ENCODE measurements around the gene MEPCE.
A peak's percentile ranks its signal among the peaks of the same experiment; 100 is the strongest.

The MEPCE gene

GRCh38 chr7:100397315-100398081, 32.1 kb upstream of the MEPCE start:
- peak overlapping the region; percentile 28 for H3K4me3 Mint-ChIP-seq
- DNase-seq (ENCODE audit: low spot score in 2 of 2) (no peak), ATAC-seq (no peak)
- H3K9me3 Mint-ChIP-seq = no peaks in the 10 kb centered on the region
- H3K4me1 Mint-ChIP-seq = peaks cover 22% of the 10 kb centered on the region
- H3K27ac Mint-ChIP-seq = peak overlapping the region; percentile 80
- peaks cover 11% of the 10 kb centered on the region for H3K36me3 Mint-ChIP-seq

GRCh38 chr7:100398239-100398638, 31.4 kb upstream of the MEPCE start:
- H3K4me1 Mint-ChIP-seq = peaks cover 22% of the 10 kb centered on the region
- H3K27ac Mint-ChIP-seq = peak overlapping the region; percentile 74
- no peak for DNase-seq (ENCODE audit: low spot score in 2 of 2)
- H3K4me3 Mint-ChIP-seq = no peak overlapping the region
- H3K36me3 Mint-ChIP-seq = peaks cover 11% of the 10 kb centered on the region
- H3K9me3 Mint-ChIP-seq = no peaks in the 10 kb centered on the region
- ATAC-seq = no peak

- peaks cover 11% of the 10 kb centered on the region for H3K36me3 Mint-ChIP-seq
- H3K27ac Mint-ChIP-seq = no peak overlapping the region
- H3K4me3 Mint-ChIP-seq = no peak overlapping the region
- ATAC-seq (no peak), DNase-seq (ENCODE audit: low spot score in 2 of 2) (no peak)
- peaks cover 22% of the 10 kb centered on the region for H3K4me1 Mint-ChIP-seq
- no peaks in the 10 kb centered on the region for H3K9me3 Mint-ChIP-seq
These were observed 29.6 kb upstream of the MEPCE start for GRCh38 chr7:100400041-100400440.

GRCh38 chr7:100400656-100401055, 29.0 kb upstream of the MEPCE start:
- Mint-ChIP-seq H3K4me1 (peaks cover 22% of the 10 kb centered on the region), H3K27ac (no peak overlapping the region), H3K4me3 (no peak overlapping the region), H3K36me3 (peaks cover 11% of the 10 kb centered on the region), H3K9me3 (no peaks in the 10 kb centered on the region)
- no peak for DNase-seq (ENCODE audit: low spot score in 2 of 2)
- no peak for ATAC-seq

GRCh38 chr7:100401811-100402210, 27.8 kb upstream of the MEPCE start:
- DNase-seq (ENCODE audit: low spot score in 2 of 2) (no peak), ATAC-seq (no peak)
- H3K4me3 Mint-ChIP-seq = no peak overlapping the region
- no peak overlapping the region for H3K27ac Mint-ChIP-seq
- peaks cover 17% of the 10 kb centered on the region for H3K4me1 Mint-ChIP-seq
- no peaks in the 10 kb centered on the region for H3K9me3 Mint-ChIP-seq
- peaks cover 6% of the 10 kb centered on the region for H3K36me3 Mint-ChIP-seq

- Mint-ChIP-seq H3K27ac (no peak overlapping the region), H3K4me1 (peaks cover 13% of the 10 kb centered on the region), H3K36me3 (peaks cover 6% of the 10 kb centered on the region), H3K9me3 (no peaks in the 10 kb centered on the region), H3K4me3 (no peak overlapping the region)
- DNase-seq (ENCODE audit: low spot score in 2 of 2) (no peak), ATAC-seq (no peak)
These were observed 27.4 kb upstream of the MEPCE start for GRCh38 chr7:100402241-100402640.

- no peak overlapping the region for H3K4me3 Mint-ChIP-seq
- ATAC-seq (no peak), DNase-seq (ENCODE audit: low spot score in 2 of 2) (no peak)
- H3K4me1 Mint-ChIP-seq = no peaks in the 10 kb centered on the region
- no peaks in the 10 kb centered on the region for H3K36me3 Mint-ChIP-seq
- H3K27ac Mint-ChIP-seq = no peak overlapping the region
- no peaks in the 10 kb centered on the region for H3K9me3 Mint-ChIP-seq
These were observed 22.9 kb upstream of the MEPCE start for GRCh38 chr7:100406767-100407166.

- Mint-ChIP-seq H3K36me3 (no peaks in the 10 kb centered on the region), H3K4me1 (no peaks in the 10 kb centered on the region), H3K9me3 (no peaks in the 10 kb centered on the region), H3K4me3 (no peak overlapping the region), H3K27ac (no peak overlapping the region)
- DNase-seq (ENCODE audit: low spot score in 2 of 2) (peak in 1 of 2 donors; percentile 22), ATAC-seq (peak; percentile 89)
These were observed 22.1 kb upstream of the MEPCE start for GRCh38 chr7:100407285-100408180.

- no peak for ATAC-seq
- Mint-ChIP-seq H3K27ac (no peak overlapping the region), H3K36me3 (no peaks in the 10 kb centered on the region), H3K9me3 (no peaks in the 10 kb centered on the region), H3K4me3 (no peak overlapping the region), H3K4me1 (peaks cover 7% of the 10 kb centered on the region)
- no peak for DNase-seq (ENCODE audit: low spot score in 2 of 2)
These were observed 18.5 kb upstream of the MEPCE start for GRCh38 chr7:100411101-100411500.

GRCh38 chr7:100413346-100413745, 16.3 kb upstream of the MEPCE start:
- Mint-ChIP-seq H3K36me3 (no peaks in the 10 kb centered on the region), H3K4me3 (no peak overlapping the region), H3K27ac (peak overlapping the region; percentile 0), H3K9me3 (no peaks in the 10 kb centered on the region), H3K4me1 (peaks cover 7% of the 10 kb centered on the region)
- ATAC-seq = no peak
- DNase-seq (ENCODE audit: low spot score in 2 of 2) = no peak

- H3K9me3 Mint-ChIP-seq = no peaks in the 10 kb centered on the region
- H3K4me3 Mint-ChIP-seq = no peak overlapping the region
- peaks cover 7% of the 10 kb centered on the region for H3K4me1 Mint-ChIP-seq
- ATAC-seq (no peak), DNase-seq (ENCODE audit: low spot score in 2 of 2) (no peak)
- no peaks in the 10 kb centered on the region for H3K36me3 Mint-ChIP-seq
- no peak overlapping the region for H3K27ac Mint-ChIP-seq
These were observed 15.7 kb upstream of the MEPCE start for GRCh38 chr7:100413889-100414288.

- Mint-ChIP-seq H3K4me1 (peaks cover 7% of the 10 kb centered on the region), H3K27ac (no peak overlapping the region), H3K4me3 (no peak overlapping the region), H3K9me3 (no peaks in the 10 kb centered on the region), H3K36me3 (no peaks in the 10 kb centered on the region)
- DNase-seq (ENCODE audit: low spot score in 2 of 2) (no peak), ATAC-seq (no peak)
These were observed 14.2 kb upstream of the MEPCE start for GRCh38 chr7:100415448-100415847.

GRCh38 chr7:100418930-100419659, 10.5 kb upstream of the MEPCE start:
- H3K27ac Mint-ChIP-seq = peak overlapping the region; percentile 47
- no peaks in the 10 kb centered on the region for H3K36me3 Mint-ChIP-seq
- no peak overlapping the region for H3K4me3 Mint-ChIP-seq

GRCh38 chr7:100419660-100420226, 9.9 kb upstream of the MEPCE start:
- Mint-ChIP-seq H3K9me3 (no peaks in the 10 kb centered on the region), H3K4me1 (no peaks in the 10 kb centered on the region), H3K27ac (peak overlapping the region; percentile 47), H3K4me3 (no peak overlapping the region), H3K36me3 (no peaks in the 10 kb centered on the region)
- ATAC-seq (no peak), DNase-seq (ENCODE audit: low spot score in 2 of 2) (no peak)

More at GRCh38 chr7:100418930-100419659, 10.5 kb upstream of the MEPCE start:
- H3K4me1 Mint-ChIP-seq = no peaks in the 10 kb centered on the region
- ATAC-seq (no peak), DNase-seq (ENCODE audit: low spot score in 2 of 2) (no peak)
- no peaks in the 10 kb centered on the region for H3K9me3 Mint-ChIP-seq

- ATAC-seq = no peak
- Mint-ChIP-seq H3K9me3 (no peaks in the 10 kb centered on the region), H3K36me3 (peaks cover 6% of the 10 kb centered on the region), H3K4me3 (no peak overlapping the region), H3K4me1 (peaks cover 6% of the 10 kb centered on the region), H3K27ac (no peak overlapping the region)
- no peak for DNase-seq (ENCODE audit: low spot score in 2 of 2)
These were observed 6.3 kb upstream of the MEPCE start for GRCh38 chr7:100423315-100423714.
